ENCODE data around the gene TPP2.

TPP2 gene

DNA sequence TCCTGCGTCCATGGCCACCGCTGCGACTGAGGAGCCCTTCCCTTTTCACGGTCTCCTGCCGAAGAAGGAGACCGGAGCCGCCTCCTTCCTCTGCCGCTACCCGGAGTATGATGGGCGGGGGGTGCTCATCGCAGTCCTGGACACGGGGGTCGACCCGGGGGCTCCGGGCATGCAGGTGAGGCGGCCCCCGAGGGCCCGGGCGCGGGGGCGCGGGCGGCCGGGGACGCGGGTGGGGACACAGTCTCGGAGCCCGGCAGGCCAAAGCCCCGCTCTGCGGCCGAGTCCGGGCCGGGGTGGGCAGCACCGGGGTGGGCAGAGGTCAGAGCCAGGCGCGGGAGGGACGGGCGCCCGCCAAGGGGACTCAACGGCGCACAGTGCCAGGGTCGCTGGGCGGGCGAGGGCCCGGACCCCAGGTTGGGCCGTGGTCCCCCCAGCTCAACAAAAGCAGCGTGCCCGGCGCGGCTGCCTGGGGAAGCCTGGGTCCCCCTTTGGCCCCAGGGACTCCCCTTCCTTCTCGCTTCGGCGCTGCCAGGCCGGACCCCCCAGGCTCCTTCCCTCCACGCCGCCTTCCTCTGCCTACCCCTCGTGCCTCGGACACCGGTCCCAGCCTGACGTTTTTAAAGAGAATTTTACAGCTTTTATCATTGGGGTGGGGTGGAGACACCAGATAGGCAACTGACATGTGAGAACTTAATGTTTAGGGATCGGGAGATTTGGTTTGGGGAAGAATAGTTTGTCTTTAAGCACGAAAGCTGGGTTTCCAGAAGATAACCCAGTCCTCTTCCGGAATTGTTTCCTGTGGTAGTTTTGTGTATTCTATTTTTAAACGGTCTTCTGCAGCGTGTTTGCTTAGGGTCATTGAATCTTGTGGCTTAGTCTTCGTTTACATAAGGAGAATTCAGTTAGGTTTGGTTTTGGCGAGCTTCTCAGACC is 509 bp downstream of the TPP2 start:
- DNase-seq: peak; percentile 14

DNA sequence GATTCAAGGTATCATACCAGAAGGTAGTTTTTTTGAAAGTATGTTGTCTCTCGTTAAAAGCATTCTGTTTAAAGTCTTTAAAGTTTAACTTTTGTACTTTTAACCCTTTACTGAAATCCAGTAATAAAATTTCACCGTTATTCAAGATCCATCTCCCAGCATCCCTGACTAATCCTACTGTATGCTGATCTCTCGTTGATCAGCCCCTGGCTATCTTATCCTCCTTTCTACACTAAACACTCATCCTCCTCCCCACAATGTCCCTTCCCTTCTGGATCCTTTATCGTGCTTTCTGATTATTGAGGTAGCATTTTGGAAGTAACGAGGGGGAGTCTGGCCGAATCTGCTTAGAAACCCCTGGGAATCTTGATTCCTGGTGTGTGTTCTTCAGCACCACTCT is 1.3 kb downstream of the TPP2 start:
- DNase-seq: no peak

DNA sequence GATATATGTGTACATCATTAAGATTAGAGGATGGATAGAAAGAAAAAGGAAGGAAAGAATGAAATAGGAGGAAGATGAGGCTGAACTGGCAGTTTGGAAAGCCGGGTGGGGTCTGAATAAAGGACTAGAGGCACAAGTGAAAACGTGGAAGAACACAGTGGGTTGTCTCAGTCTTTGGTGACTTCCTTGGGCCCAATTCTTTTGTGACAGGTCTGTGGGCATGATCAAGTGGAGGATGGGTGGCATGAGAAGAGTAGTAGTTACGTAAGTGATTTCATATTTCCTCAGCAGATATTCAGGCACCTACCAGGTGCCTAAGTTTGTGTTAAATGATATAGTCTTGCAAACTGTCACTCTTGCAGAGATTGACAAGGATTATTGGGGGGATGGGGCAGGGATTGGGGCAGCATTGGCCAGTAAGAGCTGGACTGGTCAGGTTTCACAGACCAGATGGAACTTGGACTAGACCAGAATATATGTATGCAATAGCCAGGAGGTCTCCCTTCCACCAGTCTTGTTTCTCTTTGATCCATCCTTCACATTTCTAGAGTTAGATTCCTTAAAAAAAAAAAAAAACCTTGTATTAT is 2.7 kb downstream of the TPP2 start:
- no peak for DNase-seq

DNA sequence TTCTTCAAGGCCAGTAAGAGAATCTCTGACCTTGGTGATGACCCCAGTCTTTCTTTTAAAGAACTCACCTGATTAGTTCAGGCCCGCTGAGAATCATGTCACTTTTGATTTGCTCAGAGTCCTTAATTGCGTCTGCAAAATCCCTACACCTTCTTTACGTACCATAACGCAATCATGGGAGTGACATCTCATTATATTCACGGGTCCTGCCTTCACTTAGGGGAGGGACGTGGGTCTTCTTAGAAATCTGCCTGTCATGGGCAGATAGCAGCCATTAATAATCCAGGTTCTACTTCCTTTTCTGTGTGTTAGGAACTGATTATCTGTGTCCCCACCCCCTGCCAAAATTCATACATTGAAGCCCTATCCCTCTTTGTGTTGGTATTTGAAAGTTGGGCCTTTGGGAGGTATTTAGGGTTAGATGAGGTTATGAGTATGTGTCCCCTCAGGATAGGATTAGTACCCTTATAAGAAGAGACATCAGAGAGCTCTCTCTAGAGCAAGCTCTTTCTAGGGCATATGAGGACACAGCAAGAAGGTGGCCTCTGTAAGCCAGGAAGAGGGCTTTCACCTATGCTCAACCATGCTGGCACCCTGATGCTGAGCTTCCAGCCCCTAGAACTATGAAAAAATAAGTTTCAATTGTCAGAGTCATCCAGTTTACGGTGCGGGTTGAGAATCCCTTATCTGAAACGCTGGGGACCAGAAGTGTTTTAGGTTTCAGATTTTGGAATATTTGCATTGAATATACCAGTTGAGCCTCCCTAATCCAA is 9.9 kb downstream of the TPP2 start:
- no peak for DNase-seq

DNA sequence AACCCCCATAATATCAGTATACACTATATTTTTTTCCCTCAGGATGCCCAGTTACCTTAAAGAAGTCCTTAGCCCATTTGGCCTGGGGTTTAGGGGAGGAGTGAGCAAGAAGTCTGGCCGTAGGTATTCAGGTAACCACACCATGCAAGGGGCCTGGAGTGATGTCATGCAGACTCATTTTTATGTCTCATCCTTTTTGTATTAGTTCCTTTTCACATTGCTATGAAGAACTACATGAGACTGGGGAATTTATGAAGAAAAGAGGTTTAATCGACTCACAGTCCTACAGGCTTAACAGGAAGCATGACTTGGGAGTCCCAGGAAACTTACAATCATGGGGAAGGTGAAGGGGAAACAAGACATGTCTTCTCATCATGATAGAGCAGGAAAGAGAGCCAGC is 12.2 kb downstream of the TPP2 start:
- no peak for DNase-seq

DNA sequence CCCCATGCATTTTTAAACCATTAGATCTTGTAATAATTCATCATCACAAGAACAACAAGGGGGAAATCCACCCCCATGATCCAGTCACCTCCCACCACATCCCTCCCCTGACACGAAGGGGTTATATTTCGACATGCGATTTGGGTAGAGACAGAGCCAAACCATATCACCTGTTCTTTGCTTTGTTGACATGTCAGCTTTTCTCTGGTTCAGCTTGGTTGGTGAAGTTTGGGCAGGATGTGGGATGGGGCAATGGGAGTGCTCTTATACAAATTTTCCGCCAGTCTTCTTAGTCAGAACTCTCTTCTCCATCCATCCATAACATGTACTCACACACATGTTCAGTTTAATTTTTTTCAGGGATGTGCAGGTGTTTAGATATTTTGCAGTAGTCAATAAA is 12.9 kb downstream of the TPP2 start:
- no peak for DNase-seq

DNA sequence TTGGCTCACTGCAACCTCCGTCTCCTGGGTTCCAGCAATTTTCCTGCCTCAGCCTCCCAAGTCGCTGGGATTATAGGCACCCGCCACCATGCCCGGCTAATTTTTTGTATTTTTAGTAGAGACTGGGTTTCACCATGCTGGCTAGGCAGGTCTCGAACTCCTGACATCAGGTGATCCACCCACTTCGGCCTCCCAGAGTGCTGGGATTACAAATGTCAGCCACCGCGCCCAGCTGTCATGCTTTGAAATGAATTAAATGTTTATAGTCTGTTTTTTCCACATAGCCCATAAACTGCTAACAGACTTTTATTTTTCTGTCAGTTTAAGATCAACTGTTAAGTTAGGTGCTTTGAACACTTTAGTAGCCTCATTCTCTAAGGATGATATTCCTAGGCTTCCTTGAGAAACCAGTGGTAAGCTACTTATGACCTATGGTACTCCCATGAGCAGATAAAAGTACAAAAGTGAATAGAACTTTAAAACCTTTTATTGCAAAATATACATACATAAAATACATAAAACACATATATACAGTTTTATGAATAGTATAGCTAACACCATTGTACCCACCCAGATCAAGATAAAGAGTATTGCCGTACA is 13.6 kb downstream of the TPP2 start:
- no peak for DNase-seq

DNA sequence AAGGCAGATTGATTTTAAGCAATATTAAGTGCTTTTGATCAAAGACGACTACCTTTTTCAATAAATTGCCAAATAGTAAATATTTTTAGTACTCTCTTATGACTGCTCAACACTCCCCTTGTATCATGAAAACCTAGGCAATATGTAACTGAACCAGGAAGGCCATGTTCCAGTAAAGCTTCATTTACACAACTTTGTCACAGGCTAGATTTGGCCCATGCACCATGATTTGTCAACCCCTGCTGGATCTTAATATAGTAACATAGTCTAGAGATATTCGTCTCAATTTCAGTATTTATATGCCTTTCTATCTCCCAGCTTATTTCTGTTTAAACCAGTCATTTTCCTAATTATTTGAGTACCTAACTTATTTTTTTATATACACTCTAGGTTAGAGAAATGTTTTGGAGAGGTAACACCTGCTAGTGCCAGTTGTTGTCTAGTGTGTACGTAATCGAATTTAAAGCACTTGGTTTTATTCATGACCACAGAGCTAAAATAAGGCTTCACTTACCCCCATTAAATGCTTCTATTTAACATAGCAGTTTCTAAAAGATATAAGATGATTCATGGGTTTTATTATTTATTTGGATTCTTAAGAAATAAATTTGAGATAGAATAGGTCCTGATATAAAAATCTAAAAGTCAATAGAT is 21.0 kb downstream of the TPP2 start:
- DNase-seq: no peak

DNA sequence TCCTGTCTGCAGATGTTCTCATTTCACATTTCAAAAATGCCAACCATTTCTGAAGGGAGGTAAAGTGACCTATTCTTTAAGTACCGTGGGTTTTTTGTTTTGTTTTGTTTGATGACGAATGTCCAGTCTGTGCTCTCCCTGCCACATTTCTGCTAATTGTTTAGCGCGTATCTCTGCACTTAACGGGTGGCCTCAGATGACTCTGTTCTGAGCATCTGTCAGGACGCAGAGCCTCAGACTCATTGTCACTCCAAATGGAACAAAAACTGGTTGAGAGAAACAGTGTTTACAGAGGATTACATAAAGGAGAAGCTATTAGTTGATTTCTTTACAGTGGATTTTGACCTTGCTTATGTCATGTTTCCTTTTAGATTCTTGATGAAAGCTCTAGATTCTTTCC is 23.7 kb downstream of the TPP2 start:
- DNase-seq: no peak

DNA sequence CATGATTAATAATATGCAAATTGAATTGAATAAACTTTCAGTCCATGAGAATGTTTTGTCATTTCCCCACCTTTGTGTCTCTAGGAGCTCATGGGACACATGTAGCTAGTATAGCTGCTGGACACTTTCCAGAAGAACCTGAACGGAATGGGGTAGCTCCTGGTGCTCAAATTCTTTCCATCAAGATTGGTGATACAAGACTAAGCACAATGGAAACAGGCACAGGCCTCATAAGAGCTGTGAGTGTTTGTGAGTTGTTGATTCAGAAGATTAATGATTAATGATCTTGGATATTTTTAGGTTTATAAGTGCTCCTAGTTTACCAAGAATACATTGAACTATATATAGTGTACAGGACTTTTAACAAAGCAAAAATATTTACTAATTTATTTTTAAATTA is 30.1 kb downstream of the TPP2 start:
- DNase-seq: no peak

DNA sequence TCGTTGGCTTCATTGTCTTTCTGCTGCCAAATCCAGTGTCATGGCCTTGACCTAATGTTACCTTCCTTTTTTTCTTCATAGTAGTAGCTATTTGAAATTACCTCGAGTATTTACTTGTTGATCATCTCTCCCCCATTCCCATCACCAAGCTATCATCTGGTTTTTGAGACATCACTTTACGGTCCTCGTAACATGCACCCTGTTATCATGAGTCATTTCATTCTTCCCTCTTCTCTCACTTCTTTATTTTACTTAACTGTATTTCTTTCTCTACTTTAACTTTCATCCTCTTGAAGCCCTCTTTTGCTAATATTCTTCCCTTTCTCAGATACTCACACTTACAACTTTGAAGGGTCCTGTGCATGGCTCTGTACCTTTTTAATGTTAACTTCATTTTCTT is 31.8 kb downstream of the TPP2 start:
- DNase-seq: no peak

DNA sequence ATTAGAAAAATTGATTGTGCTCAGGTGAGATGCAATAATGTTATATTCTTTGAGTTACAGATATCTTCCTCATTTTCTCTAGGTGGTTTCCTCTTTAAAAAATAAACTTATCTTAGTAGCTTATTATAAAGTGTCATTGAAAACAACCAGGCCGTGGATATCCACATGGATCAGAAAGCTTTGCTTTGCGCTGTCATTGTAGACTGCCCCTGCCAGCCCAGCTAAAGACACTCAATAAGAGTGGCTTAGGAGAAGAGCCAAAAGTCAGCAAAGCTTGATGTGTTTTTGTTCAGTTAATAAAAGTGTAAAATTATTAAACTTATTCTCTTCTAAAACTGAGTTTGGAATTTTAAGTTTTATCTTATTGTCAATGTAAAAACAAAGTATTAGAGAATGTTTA is 34.4 kb downstream of the TPP2 start:
- no peak for DNase-seq

DNA sequence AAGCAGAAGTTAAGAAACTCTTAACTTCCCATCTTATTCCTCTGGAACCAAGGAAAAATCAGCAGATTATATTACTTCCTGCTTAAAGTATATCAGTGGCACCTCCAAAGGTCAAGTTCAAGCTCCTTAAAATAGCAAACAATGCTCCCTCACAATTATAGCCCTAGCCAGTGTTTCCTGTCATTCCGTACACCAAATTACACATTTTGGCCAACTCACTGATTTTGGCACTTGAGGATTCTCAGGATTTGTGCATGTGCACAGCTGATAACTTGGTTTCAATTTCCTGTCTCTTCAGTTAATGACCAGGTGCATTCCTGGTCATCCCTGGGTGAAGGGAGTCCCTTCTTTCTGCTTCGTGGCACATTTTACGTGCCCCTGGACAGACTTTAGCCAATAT is 42.0 kb downstream of the TPP2 start:
- DNase-seq: no peak

DNA sequence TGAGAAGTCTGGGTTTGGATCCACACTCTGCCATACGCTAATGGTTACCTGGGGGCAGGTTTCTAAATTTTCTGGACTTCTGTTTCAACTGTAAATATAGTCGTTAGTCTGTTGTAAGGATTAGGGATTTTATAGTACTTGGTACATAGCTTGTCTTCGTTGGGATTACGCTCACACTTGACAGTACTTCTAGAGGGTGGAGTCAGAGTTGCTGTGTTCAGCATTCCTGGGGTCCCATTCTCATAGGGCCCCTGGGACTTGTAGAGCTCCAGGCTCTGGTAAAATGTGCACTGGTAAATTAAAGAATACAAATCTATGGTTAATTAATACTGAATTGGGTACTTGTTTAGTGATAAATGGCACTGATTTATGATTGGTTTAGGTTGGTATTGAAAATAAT is 45.2 kb downstream of the TPP2 start:
- no peak for DNase-seq

DNA sequence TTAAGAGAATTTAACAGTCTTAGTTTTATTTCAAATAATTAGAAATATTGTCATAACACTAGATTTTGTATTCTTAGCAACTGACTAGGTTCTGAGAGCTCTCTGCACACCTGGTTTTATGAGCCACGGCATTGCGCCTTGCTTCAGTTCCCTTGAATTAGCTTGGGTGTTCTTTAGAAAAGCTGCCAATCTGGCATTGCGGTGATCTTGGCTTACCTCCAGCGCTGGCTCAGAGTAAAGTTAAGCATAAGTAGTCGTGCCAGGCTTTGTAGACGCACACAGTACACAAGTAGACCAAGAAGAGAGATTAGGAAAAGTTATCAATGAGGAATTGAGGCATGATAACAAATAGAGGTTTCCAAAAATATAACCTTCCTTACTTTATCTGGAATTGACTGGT is 45.7 kb downstream of the TPP2 start:
- no peak for DNase-seq

DNA sequence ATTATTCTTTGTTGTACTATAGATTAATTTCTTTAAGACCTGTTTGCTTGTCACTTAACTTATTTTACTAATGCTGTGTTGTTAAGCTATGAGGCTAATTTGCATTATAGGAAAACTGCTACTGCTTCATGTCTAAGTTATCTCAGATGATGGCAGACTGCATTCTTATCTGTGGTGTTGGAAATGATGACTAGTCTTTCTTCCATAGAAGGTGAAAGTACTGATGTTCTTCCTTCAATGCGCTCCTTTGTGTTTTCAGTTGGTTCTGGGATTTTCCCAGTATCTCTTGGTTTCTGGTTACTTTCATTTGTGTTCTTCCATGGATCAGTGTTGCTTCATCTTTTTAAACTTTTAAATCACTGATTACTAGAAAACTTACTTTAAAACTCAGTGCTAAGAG is 46.9 kb downstream of the TPP2 start:
- no peak for DNase-seq

DNA sequence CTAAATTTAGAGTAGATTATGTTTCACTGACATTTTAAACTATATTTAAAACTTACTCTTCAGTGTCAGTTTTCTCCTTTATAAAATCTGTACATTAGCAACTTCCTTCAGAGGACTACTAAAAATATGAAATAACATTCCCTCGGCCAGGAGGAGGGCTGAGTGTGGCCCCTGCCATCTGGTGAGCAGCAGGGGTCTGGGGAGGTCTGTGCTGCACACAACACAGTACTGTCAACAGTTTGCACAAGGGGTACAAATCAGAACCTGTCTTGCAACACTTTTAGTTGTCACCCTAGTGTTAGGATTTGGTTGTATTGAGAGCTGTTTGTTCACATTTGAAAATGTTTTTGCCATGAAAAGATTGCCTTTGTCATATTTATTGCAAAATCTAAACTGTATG is 48.9 kb downstream of the TPP2 start:
- DNase-seq: no peak

DNA sequence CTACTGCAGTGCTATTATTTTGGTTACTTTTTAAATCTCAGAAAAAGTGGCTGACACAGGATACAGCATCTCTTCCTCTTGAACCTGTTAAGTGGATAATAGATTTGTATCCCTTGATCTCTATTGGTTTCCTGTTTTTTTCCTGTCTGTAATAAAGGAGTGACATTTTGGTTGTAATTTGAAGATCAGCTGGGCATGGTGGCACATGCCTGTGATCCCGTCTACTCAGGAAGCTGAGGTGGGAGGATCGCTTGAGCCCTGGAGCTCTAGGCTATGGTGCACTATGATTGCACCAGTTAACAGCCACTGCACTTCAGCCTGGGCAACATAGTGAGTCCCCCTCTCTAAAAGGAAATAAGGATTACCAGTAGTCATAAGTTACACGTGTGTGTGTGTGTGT is 51.3 kb downstream of the TPP2 start:
- no peak for DNase-seq

DNA sequence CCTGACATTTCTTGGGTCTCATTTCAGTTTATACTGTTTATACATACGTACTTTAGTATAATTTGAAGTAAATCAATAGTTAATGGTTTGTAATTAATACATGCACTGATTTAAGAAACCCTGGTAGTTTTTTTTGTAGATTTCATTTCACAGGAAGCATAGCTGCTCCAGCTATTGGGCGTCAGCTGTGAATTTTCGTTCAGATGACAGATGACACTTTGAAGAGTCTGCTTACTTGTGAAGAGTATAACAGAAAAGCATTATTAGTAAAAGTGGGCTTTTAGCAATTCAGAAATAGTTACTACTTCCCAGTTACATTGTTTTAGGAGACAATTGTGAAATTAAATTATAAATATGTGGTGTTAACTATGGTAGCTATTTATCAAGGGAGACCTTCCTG is 53.7 kb downstream of the TPP2 start:
- no peak for DNase-seq

DNA sequence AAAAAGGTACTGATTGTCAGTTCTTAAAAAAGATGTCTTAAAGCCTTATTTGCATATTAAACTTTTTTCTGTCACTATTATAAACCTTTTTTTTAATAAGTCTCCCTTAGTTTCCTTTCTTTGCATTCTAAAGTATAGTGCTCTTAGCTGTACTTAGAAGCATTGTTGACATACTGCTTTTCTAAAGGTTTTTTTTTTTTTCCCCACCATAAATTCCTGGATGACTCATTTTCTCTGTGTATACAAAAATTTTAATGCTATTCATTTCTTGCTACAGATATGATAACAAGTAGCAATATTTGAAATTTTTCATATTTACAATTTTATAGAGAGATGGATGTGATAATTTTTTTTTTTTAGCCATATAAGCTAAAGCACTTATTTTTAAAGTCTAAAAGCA is 54.6 kb downstream of the TPP2 start:
- DNase-seq: peak; percentile 50

DNA sequence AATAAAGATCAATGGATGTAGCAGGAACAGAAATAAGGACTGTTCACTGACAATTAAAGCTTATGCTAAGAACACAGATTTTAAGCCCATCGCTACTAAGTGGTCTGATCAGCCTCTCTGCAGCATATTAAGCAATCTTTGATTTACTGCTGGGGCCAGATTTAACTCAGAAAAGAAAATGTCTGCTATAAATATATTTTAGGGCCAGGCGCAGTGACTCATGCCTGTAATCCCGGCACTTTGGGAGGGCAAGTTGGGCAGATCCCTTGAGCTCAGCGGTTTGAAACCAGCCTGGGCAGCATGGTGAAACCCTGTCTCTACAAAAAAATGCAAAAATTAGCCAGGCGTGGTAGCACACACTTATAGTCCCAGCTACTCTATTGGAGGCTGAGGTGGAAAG is 55.1 kb downstream of the TPP2 start:
- DNase-seq: peak; percentile 73

DNA sequence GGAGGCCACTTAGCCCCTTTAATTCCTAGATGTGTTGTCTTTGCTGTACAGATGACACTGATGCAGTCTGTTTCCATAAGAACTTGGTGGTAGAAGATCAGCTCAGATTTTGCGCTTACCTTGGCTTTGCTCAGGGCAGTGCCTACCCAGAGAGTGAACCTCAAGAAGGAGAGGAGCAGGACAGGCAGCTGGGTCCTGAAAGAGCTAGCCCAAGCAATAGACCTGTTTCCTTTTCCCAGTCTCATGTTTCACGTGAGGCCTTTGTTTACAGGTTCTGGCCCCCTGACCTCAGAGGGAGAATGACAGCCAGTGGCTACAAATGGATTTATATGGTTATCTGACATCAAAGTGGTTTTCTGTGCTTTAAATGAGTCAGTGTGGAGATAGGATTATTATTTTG is 58.0 kb downstream of the TPP2 start:
- DNase-seq: no peak

DNA sequence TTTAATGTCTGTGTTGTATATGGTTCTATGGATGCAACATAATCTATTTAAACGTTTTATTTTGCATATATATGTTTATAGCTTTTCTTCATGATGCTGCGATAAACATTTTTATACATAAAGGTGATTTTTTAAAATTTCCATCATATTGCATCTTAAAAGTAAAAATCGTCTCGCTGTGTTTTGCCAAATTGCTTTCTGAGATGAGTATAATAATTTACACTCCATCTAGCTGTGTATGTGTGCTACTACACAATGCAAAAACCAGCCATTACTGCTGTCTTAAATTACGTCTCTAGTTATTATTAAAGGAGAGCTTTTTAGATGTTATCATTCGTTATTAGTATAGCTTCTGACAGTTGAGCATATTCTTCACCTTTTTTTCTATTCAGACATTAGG is 60.8 kb downstream of the TPP2 start:
- no peak for DNase-seq

Measured in fibroblast of skin of right quadriceps (primary cell).